A549 (cell line): ENCODE results near the gene S1PR5. TPM values are rescaled to one million over a fixed set of nuclear protein-coding genes. Genes with fewer than 3 reads are reported as not detected.

Experiments
- ATAC-seq, 2 experiments: fragments of 200-7000 bp in 1 of 2; fragments of >200 bp in 1 of 2; cut with Nextera tagmentation in 1 of 2; cut with Tn5 transposase in 1 of 2; 3 replicates each; pipeline versions ENCODE4 v1.8.0 to v1.9.1; 2018 to 2020; ENCODE audit warnings: mild to moderate bottlenecking in 1 of 2, moderate library complexity in 1 of 2
- CTCF ChIA-PET: fragments of 300-600 bp; sonication (Branson Sonifier 250); formaldehyde crosslinking; extraction: SDS; loops from one replicate; lab custom pipeline; 2021; ENCODE audit warnings: antibody characterized with exemption, inconsistent platforms; lab: Yijun Ruan, JAX
- POLR2A ChIA-PET: fragments of 350-600 bp; formaldehyde crosslinking; extraction: SDS; loops from one replicate; lab custom pipeline; 2021; ENCODE audit warnings: antibody characterized with exemption, inconsistent platforms; lab: Yijun Ruan, JAX
- DNase-seq, 2 experiments: peaks; one replicate each; pipeline versions ENCODE4 v3.0.0 to v3.0.0-alpha.2; 2011 to 2016; ENCODE audit warnings: low read depth in 1 of 2, low spot score in 1 of 2
- FAIRE-seq: peaks from 2 replicates; lab custom pipeline; 2011; peaks lifted over from hg19 to GRCh38; lab: Jason Lieb, UNC
- H3K27ac ChIP-seq, 2 experiments: fragments of >200 bp; sonication (Bioruptor Twin); formaldehyde crosslinking; 3 replicates each; pipeline ENCODE4 v1.5.1; 2016 to 2017
- H3K4me1 ChIP-seq: fragments of >200 bp; sonication (Bioruptor Twin); formaldehyde crosslinking; 3 replicates; pipeline ENCODE4 v1.6.1; 2016
- H3K4me2 ChIP-seq: fragments of >200 bp; sonication (Bioruptor Twin); formaldehyde crosslinking; 3 replicates; pipeline ENCODE4 v1.6.1; 2016
- H3K4me3 ChIP-seq: fragments of >200 bp; sonication (Bioruptor Twin); formaldehyde crosslinking; 3 replicates; pipeline ENCODE4 v1.5.1; 2016
- H3K9me3 ChIP-seq: fragments of >200 bp; sonication (Bioruptor Twin); formaldehyde crosslinking; 3 replicates; pipeline ENCODE4 v1.6.1; 2016
- BCL3 ChIP-seq: fragments of >200 bp; sonication (Bioruptor Twin); formaldehyde crosslinking; IDR thresholded peaks from 3 replicates; pipeline ENCODE4 v1.6.1; 2016
- BHLHE40 ChIP-seq: IDR thresholded peaks from 2 replicates; pipeline ENCODE4 v1.6.1; 2012; ENCODE audit warnings: low read depth, low read length, inconsistent platforms
- CBX8 ChIP-seq: fragments of 200-600 bp; sonication (generic); IDR thresholded peaks from 2 replicates; pipeline ENCODE4 v1.6.1; 2016
- CHD4 ChIP-seq: fragments of 200-600 bp; sonication (generic); IDR thresholded peaks from 2 replicates; pipeline ENCODE4 v1.6.1; 2016; ENCODE audit warnings: antibody characterized with exemption, mild to moderate bottlenecking, borderline replicate concordance
- CTCF ChIP-seq: fragments of >200 bp; sonication (Bioruptor Twin); formaldehyde crosslinking; IDR thresholded peaks from 3 replicates; pipeline ENCODE4 v1.5.1; 2016
- E2F6 ChIP-seq: IDR thresholded peaks from 2 replicates; pipeline ENCODE4 v1.6.1; 2012; ENCODE audit warnings: low read depth, borderline replicate concordance
- EHMT2 ChIP-seq: fragments of 200-600 bp; sonication (generic); IDR thresholded peaks from 2 replicates; pipeline ENCODE4 v1.6.1; 2016; ENCODE audit warnings: antibody characterized with exemption, low read depth, mild to moderate bottlenecking, moderate library complexity
- ELK1 ChIP-seq: fragments of 150-350 bp; IDR thresholded peaks from 2 replicates; pipeline ENCODE4 v1.6.1; 2014; ENCODE audit warnings: low read depth, mild to moderate bottlenecking, low read length
- GATA3 ChIP-seq: IDR thresholded peaks from 2 replicates; pipeline ENCODE4 v1.6.1; 2012; ENCODE audit warnings: borderline replicate concordance
- HES2 ChIP-seq: fragments of >200 bp; sonication (Bioruptor Twin); formaldehyde crosslinking; IDR thresholded peaks from 2 replicates; pipeline ENCODE4 v1.6.1; 2016
- HMGXB4 ChIP-seq: fragments of 250-450 bp; sonication (Bioruptor Pico); IDR thresholded peaks from 2 replicates; pipeline ENCODE4 v1.5.0; 2021; ENCODE audit warnings: mild to moderate bottlenecking, moderate library complexity, borderline replicate concordance
- HOXA7 ChIP-seq: fragments of 250-450 bp; sonication (Bioruptor Pico); IDR thresholded peaks from 2 replicates; pipeline ENCODE4 v1.5.0; 2020; ENCODE audit warnings: mild to moderate bottlenecking, moderate library complexity
- HOXB5 ChIP-seq: fragments of 250-450 bp; sonication (Bioruptor Pico); IDR thresholded peaks from 2 replicates; pipeline ENCODE4 v1.5.0; 2020; ENCODE audit warnings: mild to moderate bottlenecking, moderate library complexity
- JUN ChIP-seq, 2 experiments: fragments of >200 bp; sonication (Bioruptor Twin); formaldehyde crosslinking; IDR thresholded peaks; 2 replicates in 1 of 2; 3 replicates in 1 of 2; pipeline ENCODE4 v1.6.1; 2016 to 2017
- JUNB ChIP-seq: fragments of >200 bp; sonication (Bioruptor Twin); formaldehyde crosslinking; IDR thresholded peaks from 2 replicates; pipeline ENCODE4 v1.6.1; 2016
- KDM5A ChIP-seq: fragments of 200-600 bp; sonication (generic); IDR thresholded peaks from 2 replicates; pipeline ENCODE4 v1.6.1; 2016; ENCODE audit warnings: antibody characterized with exemption, mild to moderate bottlenecking
- MAX ChIP-seq: IDR thresholded peaks from 2 replicates; pipeline ENCODE4 v1.6.1; 2012
- NFE2L2 ChIP-seq: fragments of 150-350 bp; conservative IDR thresholded peaks from 2 replicates; pipeline ENCODE4 v1.6.1; 2014; ENCODE audit warnings: low read length
- NPAS2 ChIP-seq: fragments of 250-450 bp; sonication (Bioruptor Pico); IDR thresholded peaks from 2 replicates; pipeline ENCODE4 v1.8.0; 2022; ENCODE audit warnings: mild to moderate bottlenecking, moderate library complexity, borderline replicate concordance
- NR3C1 ChIP-seq: fragments of >200 bp; sonication (Bioruptor Twin); formaldehyde crosslinking; IDR thresholded peaks from 3 replicates; pipeline ENCODE4 v1.6.1; 2017
- RAD21 ChIP-seq, 2 experiments: fragments of >200 bp in 1 of 2; sonication (Bioruptor Twin) in 1 of 2; formaldehyde crosslinking in 1 of 2; IDR thresholded peaks in 1 of 2; conservative IDR thresholded peaks in 1 of 2; 2 replicates in 1 of 2; 3 replicates in 1 of 2; pipeline ENCODE4 v1.6.1; 2012 to 2018; ENCODE audit warnings: inconsistent platforms in 1 of 2
- RFX5 ChIP-seq: fragments of 450-650 bp; IDR thresholded peaks from 2 replicates; pipeline ENCODE4 v1.7.1; 2014; ENCODE audit warnings: antibody characterized with exemption, mild to moderate bottlenecking, moderate library complexity
- USF2 ChIP-seq: fragments of 450-650 bp; IDR thresholded peaks from 2 replicates; pipeline ENCODE4 v1.6.1; 2014; ENCODE audit warnings: antibody characterized with exemption
- ZC3H11A ChIP-seq: fragments of 450-650 bp; IDR thresholded peaks from 2 replicates; pipeline ENCODE4 v1.6.1; 2014; ENCODE audit warnings: antibody characterized with exemption, mild to moderate bottlenecking
- ZFP36 ChIP-seq: fragments of 450-650 bp; IDR thresholded peaks from 2 replicates; pipeline ENCODE4 v1.6.1; 2014; ENCODE audit warnings: borderline replicate concordance; ENCODE audit not compliant: partially characterized antibody
- ZNF302 ChIP-seq: fragments of 250-450 bp; sonication (Bioruptor Pico); IDR thresholded peaks from 2 replicates; pipeline ENCODE4 v1.9.0; 2021; ENCODE audit warnings: inconsistent platforms, mild to moderate bottlenecking, moderate library complexity
- ZSCAN20 ChIP-seq: fragments of 250-450 bp; sonication (Bioruptor Pico); IDR thresholded peaks from 2 replicates; pipeline ENCODE4 v1.8.0; 2022; ENCODE audit warnings: mild to moderate bottlenecking, moderate library complexity
- WGBS: methylation state at CpG from one replicate; pipeline ENCODE4 v1.1.6; 2017; ENCODE audit errors: missing lambda C conversion rate; 5-methylcytosine and 5-hydroxymethylcytosine counted together
- polyA plus RNA-seq, 4 experiments: library from polyadenylated mRNA; depleted of rRNA in 3 of 4; stranded (reverse); fragments of >200 nt; fragmentation: RNase III in 1 of 4; extraction: RNeasy Plus Mini Kit Qiagen cat#74134 plus additional on column Dnase treatment in 1 of 4; gene quantifications; 2 replicates in 3 of 4; 3 replicates in 1 of 4; pipeline ENCODE4 v1.2.3, GENCODE V29; 2011 to 2017

S1PR5 gene
- polyA plus RNA-seq, 2 of the 4 experiments (the other 2 are of a cell fraction), result 2.1 to 3.8 TPM

- ATAC-seq, result no peak
- ChIA-PET CTCF (interaction anchor here (0.6 to 2.4 kb wide), 6 partner anchors 9 to 65 kb away, joined by 3 to 9 read pairs (median 5); partner anchors contain the start of gene KRI1), POLR2A (interaction anchor here (0.6 kb wide), 1 partner anchor 15 kb away, joined by 6 read pairs; no protein-coding TSS in a partner anchor)
- Histone ChIP-seq H3K4me2 (no peak overlapping the region), H3K4me1 (peaks cover 17% of the 10 kb centered on the region; the same call in 2 of the 3 replicates), H3K27ac (no peak overlapping the region), H3K9me3 (no peaks in the 10 kb centered on the region), H3K4me3 (no peak overlapping the region)
- WGBS, result 91% methylated on average over 14 of the region's 16 CpGs
- TF ChIP-seq BHLHE40 (no peak), ZSCAN20 (CRISPR knock-in tag) (no peak), JUNB (no peak), RAD21 (conservative IDR thresholded peaks at IDR 0.05 in 1 of 2, IDR thresholded peaks at IDR 0.05 in 1 of 2) (no peak), JUN (IDR thresholded peaks at IDR 0.05) (no peak), ELK1 (no peak), HOXB5 (CRISPR knock-in tag) (no peak), HES2 (no peak), MAX (no peak), USF2 (no peak), GATA3 (no peak), CBX8 (no peak), ZC3H11A (no peak), NR3C1 (no peak), HMGXB4 (no peak), CHD4 (no peak), NFE2L2 (no peak), BCL3 (no peak), ZFP36 (no peak)
- DNase-seq, result no peak
- FAIRE-seq, result no peak
These were observed 9.2 kb downstream of the S1PR5 start for GRCh38 chr19:10508036-10508435.

GRCh38 chr19:10505583-10506229, 11.5 kb downstream of the S1PR5 start:
- Histone ChIP-seq H3K4me3 (no peak overlapping the region), H3K4me1 (peaks cover 25% of the 10 kb centered on the region), H3K9me3 (no peaks in the 10 kb centered on the region), H3K27ac (no peak overlapping the region), H3K4me2 (no peak overlapping the region)
- DNase-seq, result peak; percentile 44 to 77
- 40% methylated on average over 17 of the region's 17 CpGs for WGBS
- POLR2A ChIA-PET, result interaction anchor here (1.0 kb wide), 1 partner anchor 13 kb away, joined by 13 read pairs; no protein-coding TSS in a partner anchor
- CTCF ChIA-PET, result interaction anchor here (0.7 to 2.1 kb wide), 9 partner anchors 11 to 138 kb away, joined by 3 to 11 read pairs (median 6); partner anchors contain the start of genes KRI1 and S1PR5
- no peak for FAIRE-seq
- peak in 1 of 2 experiments; percentile 17; a peak in 2 of 6 replicates for ATAC-seq
- TF ChIP-seq ZC3H11A, result no peak
- TF ChIP-seq HOXA7 (CRISPR knock-in tag), result no peak
- no peak for TF ChIP-seq RFX5
- no peak for TF ChIP-seq E2F6
- no peak for TF ChIP-seq EHMT2
- no peak for TF ChIP-seq JUNB
- TF ChIP-seq ZNF302 (CRISPR knock-in tag), result no peak
- peak; percentile 21 to 42; a peak in 2 of 5 replicates for TF ChIP-seq RAD21 (conservative IDR thresholded peaks at IDR 0.05 in 1 of 2, IDR thresholded peaks at IDR 0.05 in 1 of 2)
- no peak for TF ChIP-seq NPAS2
- no peak for TF ChIP-seq JUN (IDR thresholded peaks at IDR 0.05)
- 0 out of 2 replicates have a peak, but pooled peaks have one; percentile 14 for TF ChIP-seq USF2
- TF ChIP-seq NFE2L2, result no peak
- TF ChIP-seq CTCF, result peak; percentile 42
- no peak for TF ChIP-seq KDM5A
